Effector memory CD4-positive, alpha-beta T cell (primary cell): ENCODE results near the gene LEKR1.
"Not testable (repeated sequence)": the region's sequence is repeated elsewhere in the genome, so short reads cannot be mapped to it uniquely, and the experiment has no call there.

Source experiments
- DNase-seq, 3 donors: peaks; one replicate each; pipeline ENCODE4 v3.0.0-alpha.2; 2020
- H3K27ac ChIP-seq: 2 replicates; pipeline ENCODE4 v1.7.0; 2013; ENCODE audit warnings: mild to moderate bottlenecking, low read length, moderate library complexity; ENCODE audit not compliant: insufficient read depth, poor library complexity, severe bottlenecking
- H3K27me3 ChIP-seq: replicated peaks from 2 replicates; pipeline ENCODE4 v1.7.0; 2013; ENCODE audit warnings: mild to moderate bottlenecking, low read length; ENCODE audit not compliant: insufficient read depth, control insufficient read depth, poor library complexity, severe bottlenecking
- H3K36me3 ChIP-seq: 2 replicates; pipeline ENCODE4 v1.7.0; 2013; ENCODE audit warnings: mild to moderate bottlenecking, low read length, moderate library complexity; ENCODE audit not compliant: control insufficient read depth, insufficient read depth
- H3K4me1 ChIP-seq: 2 replicates; pipeline ENCODE4 v1.7.0; 2013; ENCODE audit warnings: low read length, mild to moderate bottlenecking; ENCODE audit not compliant: control insufficient read depth, insufficient read depth, poor library complexity, severe bottlenecking
- H3K4me3 ChIP-seq: 2 replicates; pipeline ENCODE4 v1.7.0; 2013; ENCODE audit warnings: low read length, low read depth, mild to moderate bottlenecking; ENCODE audit not compliant: insufficient read depth, poor library complexity, severe bottlenecking
- H3K9me3 ChIP-seq: 2 replicates; pipeline ENCODE4 v1.7.0; 2013; ENCODE audit warnings: mild to moderate bottlenecking, low read length, moderate library complexity; ENCODE audit not compliant: control insufficient read depth

LEKR1 gene

DNA sequence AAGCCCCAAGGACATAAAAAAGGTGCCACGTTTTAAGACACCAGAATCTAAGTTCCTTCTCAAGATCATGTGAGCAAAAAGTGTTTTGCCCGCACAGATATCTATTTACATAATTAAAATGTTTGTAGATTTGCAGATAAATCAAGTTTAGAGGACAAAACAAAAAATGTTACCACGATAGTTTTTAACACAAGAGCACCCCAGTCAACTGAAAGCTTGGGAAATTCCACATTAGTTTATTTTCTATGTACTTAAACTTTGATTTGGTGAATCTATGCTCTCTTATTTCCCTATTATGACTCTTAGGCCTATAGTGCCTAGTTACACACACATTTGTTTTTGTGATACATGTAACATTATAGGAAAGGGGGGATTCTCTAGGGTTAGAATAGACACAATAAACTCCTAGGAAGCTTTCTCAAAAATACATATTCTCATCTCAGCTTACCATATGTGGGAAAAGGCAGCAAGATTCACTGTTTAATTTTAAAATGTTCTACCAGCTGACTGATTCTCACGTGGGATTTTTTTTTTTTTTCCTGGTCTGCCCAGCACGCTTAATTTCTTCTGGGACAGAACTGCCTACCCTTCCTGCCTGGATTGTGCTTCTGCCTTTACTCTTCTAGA is 8.4 kb upstream of the LEKR1 start:
- Histone ChIP-seq H3K27me3 (no peaks in the 10 kb centered on the region), H3K4me1 (peaks cover 16% of the 10 kb centered on the region), H3K4me3 (peak overlapping the region; percentile 59), H3K27ac (peak overlapping the region; percentile 68), H3K9me3 (no peaks in the 10 kb centered on the region), H3K36me3 (no peaks in the 10 kb centered on the region)
- DNase-seq = no peak

DNA sequence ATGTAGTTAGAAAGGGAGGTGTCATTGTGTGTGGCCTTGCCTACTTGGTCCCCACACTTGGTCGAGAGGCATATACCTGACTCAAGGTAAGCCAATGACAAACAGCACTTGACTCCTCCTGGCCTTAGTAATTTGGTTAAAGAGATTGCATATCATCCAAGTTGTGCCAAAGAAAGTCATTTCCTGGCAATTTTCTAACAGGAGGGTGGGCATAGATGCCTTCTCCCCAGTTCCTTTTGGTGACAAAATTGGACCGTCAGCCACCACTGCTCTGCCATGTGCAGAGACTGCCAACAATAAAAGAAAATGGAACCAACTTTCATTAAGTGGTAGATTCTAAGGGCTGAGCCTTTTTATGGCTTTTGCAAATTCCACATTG is 7.9 kb upstream of the LEKR1 start:
- H3K27ac ChIP-seq = peak overlapping the region; percentile 68
- peaks cover 14% of the 10 kb centered on the region for H3K4me1 ChIP-seq
- DNase-seq = no peak
- no peak overlapping the region for H3K4me3 ChIP-seq
- no peaks in the 10 kb centered on the region for H3K9me3 ChIP-seq
- no peaks in the 10 kb centered on the region for H3K36me3 ChIP-seq
- H3K27me3 ChIP-seq = no peaks in the 10 kb centered on the region

DNA sequence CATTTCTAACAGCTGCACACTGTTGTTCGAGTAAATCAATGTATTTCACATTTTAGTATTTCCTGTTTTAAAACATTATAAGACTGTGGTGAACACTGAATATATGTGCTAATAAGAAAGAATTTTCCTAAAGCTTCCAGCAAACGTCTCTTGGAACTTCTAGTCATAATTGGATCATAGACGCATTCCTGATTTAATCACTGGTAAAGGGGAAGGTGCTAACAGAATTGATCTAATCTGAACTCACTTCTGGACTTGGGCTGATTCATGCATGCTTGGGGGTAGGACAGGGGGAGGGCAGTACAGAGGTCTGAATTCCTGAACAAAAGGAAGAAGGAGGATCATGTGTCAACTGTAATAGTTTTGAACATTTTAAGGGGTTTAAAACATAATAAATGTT is 7.3 kb upstream of the LEKR1 start:
- no peak for DNase-seq
- Histone ChIP-seq H3K36me3 (no peaks in the 10 kb centered on the region), H3K27ac (no peak overlapping the region)

DNA sequence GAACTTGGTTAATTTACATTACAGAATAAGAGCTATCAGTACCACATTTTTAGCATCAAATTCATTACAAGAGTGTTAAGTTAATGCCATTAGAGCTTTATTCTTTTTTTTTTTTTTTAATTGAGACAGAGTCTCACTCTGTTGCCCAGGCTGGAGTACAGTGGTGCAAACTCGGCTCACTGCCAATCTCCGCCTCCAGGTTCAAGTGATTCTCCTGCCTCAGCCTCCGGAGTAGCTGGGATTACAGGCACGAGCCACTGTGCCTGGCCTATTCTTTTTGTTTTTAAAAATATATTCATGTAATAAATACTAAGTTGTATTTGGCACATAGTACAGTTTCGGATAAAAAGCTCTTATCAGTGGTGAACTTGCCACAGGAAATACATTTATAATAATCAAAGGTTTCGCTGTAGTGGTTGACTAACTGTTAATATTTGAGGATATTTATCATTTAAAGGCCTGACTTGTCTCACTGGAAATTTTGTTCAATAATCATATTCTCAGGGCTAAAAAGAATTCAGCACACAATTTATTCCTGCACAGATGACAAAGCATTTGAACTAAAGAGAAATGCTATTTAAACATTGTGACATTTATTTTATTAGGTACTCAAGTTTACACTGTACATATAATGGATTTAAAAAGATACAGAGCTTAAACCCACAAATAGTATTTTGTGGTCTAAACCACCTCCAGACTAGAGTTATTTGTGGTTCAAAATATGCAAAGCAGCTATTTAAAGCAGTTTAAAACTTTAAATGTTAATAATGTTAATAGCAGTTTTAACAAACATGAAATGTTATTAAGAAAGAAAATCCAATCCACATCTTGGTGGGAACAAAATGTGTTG is 6.1 kb upstream of the LEKR1 start:
- Histone ChIP-seq H3K4me3 (no peak overlapping the region), H3K27me3 (no peaks in the 10 kb centered on the region), H3K27ac (no peak overlapping the region), H3K9me3 (no peaks in the 10 kb centered on the region), H3K36me3 (no peaks in the 10 kb centered on the region), H3K4me1 (peaks cover 14% of the 10 kb centered on the region)
- DNase-seq = no peak

More for the DNA sequence above, 7.3 kb upstream of the LEKR1 start:
- no peak overlapping the region for H3K4me3 ChIP-seq
- H3K27me3 ChIP-seq = no peaks in the 10 kb centered on the region
- H3K9me3 ChIP-seq = no peaks in the 10 kb centered on the region
- peaks cover 14% of the 10 kb centered on the region for H3K4me1 ChIP-seq

DNA sequence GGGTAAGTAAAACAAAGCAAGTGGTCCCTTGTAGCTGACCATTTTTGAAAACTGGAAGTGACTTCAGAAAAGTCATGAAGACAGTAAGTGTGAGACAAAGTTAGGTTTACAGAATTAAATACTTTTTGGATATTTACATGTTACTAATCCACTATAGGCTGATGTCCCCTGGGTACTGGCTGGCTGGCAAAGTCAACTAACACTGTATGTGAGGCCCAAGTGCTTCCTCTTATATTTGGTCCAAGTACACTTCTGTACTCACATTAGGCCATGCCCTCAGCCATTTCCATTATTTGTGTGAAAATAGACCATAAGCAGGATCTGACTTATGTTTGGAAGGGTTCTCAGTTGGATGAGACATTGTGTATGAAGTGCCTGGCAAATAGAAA is 5.5 kb upstream of the LEKR1 start:
- no peak overlapping the region for H3K4me3 ChIP-seq
- H3K27me3 ChIP-seq = no peaks in the 10 kb centered on the region
- no peak overlapping the region for H3K27ac ChIP-seq
- peaks cover 14% of the 10 kb centered on the region for H3K4me1 ChIP-seq
- DNase-seq = no peak
- no peaks in the 10 kb centered on the region for H3K9me3 ChIP-seq
- H3K36me3 ChIP-seq = no peaks in the 10 kb centered on the region

DNA sequence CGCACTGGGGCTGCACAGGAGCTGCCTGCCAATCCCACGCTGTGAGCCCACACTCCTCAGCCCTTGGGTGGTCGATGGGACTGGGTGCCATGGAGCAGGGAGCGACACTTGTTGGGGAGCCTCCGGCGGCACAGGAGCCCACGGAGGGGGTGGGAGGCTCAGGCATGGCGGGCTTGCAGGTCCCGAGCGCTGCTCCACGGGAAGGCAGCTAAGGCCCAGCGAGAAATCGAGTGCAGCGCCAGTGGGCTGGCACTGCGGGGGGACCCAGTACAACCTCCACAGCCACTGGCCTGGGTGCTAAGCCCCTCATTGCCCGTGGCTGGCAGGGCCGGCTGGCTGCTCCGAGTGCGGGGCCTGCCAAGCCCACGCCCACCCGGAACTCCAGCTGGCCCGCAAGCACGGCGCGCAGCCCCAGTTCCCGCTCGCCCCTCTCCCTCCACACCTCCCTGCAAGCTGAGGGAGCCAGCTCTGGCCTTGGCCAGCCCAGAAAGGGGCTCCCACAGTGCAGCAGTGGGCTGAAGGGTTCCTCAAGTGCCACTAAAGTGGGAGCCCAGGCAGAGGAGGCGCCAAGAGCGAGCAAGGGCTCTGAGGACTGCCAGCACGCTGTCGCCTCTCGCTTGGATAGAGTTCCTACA is 3.4 kb upstream of the LEKR1 start:
- not testable (repeated sequence) for H3K27me3 ChIP-seq, H3K27ac ChIP-seq, DNase-seq, H3K36me3 ChIP-seq, H3K9me3 ChIP-seq, H3K4me3 ChIP-seq
- peaks cover 10% of the 10 kb centered on the region for H3K4me1 ChIP-seq

DNA sequence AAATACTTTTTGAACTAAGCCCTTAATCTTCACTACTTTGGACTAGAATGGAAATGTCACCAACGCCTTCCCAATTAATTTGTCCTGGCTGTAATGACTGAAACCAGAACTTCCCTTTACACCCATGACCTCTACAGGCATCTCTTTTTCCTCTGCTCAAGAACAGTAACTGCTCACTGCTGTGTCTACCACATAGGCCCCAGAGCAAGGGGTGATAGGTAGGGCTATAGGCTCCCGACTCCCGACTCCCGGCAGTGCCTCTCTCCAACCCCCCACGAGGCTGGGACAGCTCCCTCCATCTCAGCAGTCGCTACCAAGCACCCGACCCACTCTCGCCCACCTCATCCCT is 384 bp upstream of the LEKR1 start:
- Histone ChIP-seq H3K36me3 (no peaks in the 10 kb centered on the region), H3K4me1 (peaks cover 5% of the 10 kb centered on the region), H3K27ac (peak overlapping the region; percentile 68), H3K27me3 (no peaks in the 10 kb centered on the region), H3K9me3 (no peaks in the 10 kb centered on the region), H3K4me3 (peak overlapping the region; percentile 62)
- DNase-seq = no peak

DNA sequence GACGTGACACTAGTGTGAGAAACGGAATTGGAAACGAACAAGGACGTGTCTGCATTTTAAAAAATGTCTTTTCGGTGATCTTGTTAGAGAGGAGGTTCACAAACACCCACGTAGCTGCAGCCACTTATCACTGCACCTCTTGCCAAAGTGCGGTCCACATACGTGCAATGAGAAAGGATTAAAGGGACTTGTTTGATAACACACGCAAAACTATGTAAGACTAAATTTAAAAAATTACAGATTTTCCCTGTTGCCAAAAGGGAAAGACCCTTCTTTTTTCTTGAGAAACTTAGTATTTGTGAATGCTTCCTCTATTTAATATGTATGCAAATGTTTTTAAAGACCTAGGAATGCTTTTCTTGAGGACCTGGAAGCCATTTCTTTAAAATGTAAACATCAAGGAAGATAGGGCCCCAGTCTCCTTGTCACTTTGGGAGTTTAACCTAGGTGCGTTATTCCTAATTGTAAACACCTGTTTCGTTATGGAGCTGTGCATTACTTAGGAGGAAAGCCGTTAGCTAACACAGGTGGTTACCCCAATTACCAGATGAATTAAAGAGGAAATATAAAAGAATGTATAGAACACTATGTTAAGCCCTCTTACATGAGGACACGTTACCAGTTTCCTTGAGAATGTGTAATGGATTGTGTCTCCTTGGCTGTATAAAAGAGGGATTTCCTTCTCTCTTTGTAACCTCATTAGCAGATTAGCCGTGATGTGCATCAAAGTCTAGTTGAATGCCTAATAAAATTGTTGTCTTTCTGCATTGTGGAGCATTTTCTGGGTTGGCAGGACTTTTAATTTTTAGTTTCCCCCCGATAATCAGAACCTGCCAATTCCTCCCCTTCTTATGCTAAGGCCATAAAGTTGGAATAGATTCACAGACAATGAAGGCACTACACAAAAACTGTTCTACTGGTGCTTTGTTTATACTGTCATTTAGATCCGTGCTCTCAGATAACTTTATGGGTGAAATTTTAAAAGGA is 1.0 kb downstream of the LEKR1 start:
- no peak for DNase-seq
- Histone ChIP-seq H3K9me3 (no peaks in the 10 kb centered on the region), H3K27ac (peak overlapping the region; percentile 68), H3K4me1 (peaks cover 5% of the 10 kb centered on the region), H3K4me3 (peak overlapping the region; percentile 62), H3K36me3 (no peaks in the 10 kb centered on the region), H3K27me3 (no peaks in the 10 kb centered on the region)

DNA sequence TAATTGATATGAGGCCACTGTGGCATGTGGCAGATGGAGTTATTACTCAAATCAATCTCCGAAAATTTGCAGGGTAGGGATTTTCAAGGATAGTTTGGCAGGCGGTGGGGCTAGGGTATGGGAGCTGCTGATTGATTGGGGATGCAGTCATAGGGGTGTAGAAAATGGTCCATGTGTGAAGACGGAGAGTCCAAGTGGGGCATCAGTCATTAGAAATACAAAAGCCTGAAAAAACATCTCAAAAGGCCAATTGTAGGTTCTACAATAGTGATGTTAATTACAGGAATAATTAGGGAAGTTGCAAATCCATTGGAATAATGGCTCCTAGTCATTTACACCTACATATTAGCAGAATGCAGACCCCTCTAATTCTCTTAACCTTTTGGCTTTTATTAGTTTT is 4.9 kb downstream of the LEKR1 start:
- Histone ChIP-seq H3K4me1 (peaks cover 5% of the 10 kb centered on the region), H3K36me3 (no peaks in the 10 kb centered on the region), H3K4me3 (no peak overlapping the region), H3K27ac (no peak overlapping the region), H3K27me3 (no peaks in the 10 kb centered on the region), H3K9me3 (no peaks in the 10 kb centered on the region)
- DNase-seq = no peak
